WTC11 (cell line): ENCODE results near the gene NKAIN4.

Source experiments
- CREB1 ChIP-seq: sonication (generic); formaldehyde crosslinking; IDR thresholded peaks from 2 replicates; pipeline ENCODE4 v1.8.0; 2023; ENCODE audit warnings: mild to moderate bottlenecking, missing genetic modification reagents
- ELF4 ChIP-seq: sonication (generic); formaldehyde crosslinking; IDR thresholded peaks from 2 replicates; pipeline ENCODE4 v1.8.1; 2022; ENCODE audit warnings: low read depth, mild to moderate bottlenecking, moderate library complexity, missing genetic modification reagents
- SMAD3 ChIP-seq: sonication (generic); formaldehyde crosslinking; IDR thresholded peaks from 2 replicates; pipeline ENCODE4 v1.8.0; 2022; ENCODE audit warnings: missing genetic modification reagents, mild to moderate bottlenecking, borderline replicate concordance
- SP1 ChIP-seq: sonication (generic); formaldehyde crosslinking; conservative IDR thresholded peaks from 2 replicates; pipeline ENCODE4 v1.8.1; 2022; ENCODE audit warnings: missing genetic modification reagents
- TEAD4 ChIP-seq: sonication (generic); formaldehyde crosslinking; IDR thresholded peaks from 2 replicates; pipeline ENCODE4 v1.8.0; 2022; ENCODE audit warnings: mild to moderate bottlenecking, missing genetic modification reagents
- ZNF232 ChIP-seq: sonication (generic); formaldehyde crosslinking; IDR thresholded peaks from 2 replicates; pipeline ENCODE4 v1.8.0; 2022; ENCODE audit warnings: mild to moderate bottlenecking, missing genetic modification reagents
- TF ChIP-seq, protein P1 (sequence below): fragments of 200-600 bp; IDR thresholded peaks from 2 replicates; pipeline ENCODE4 v1.8.0; 2022; ENCODE audit warnings: antibody characterized with exemption
- TF ChIP-seq, protein P2 (sequence below): sonication (generic); formaldehyde crosslinking; IDR thresholded peaks from 2 replicates; pipeline ENCODE4 v1.8.0; 2022; ENCODE audit warnings: mild to moderate bottlenecking, missing genetic modification reagents
- TF ChIP-seq, protein P3 (sequence below): sonication (generic); formaldehyde crosslinking; IDR thresholded peaks from 2 replicates; pipeline ENCODE4 v1.8.1; 2023; ENCODE audit warnings: mild to moderate bottlenecking, missing genetic modification reagents, moderate library complexity
- TF ChIP-seq, protein P4 (sequence below): fragments of 250-450 bp; sonication (Bioruptor Pico); IDR thresholded peaks from 2 replicates; pipeline ENCODE4 v1.9.0; 2021; ENCODE audit warnings: mild to moderate bottlenecking
- TF ChIP-seq, protein P5 (sequence below): sonication (generic); formaldehyde crosslinking; IDR thresholded peaks from 2 replicates; pipeline ENCODE4 v1.8.1; 2023; ENCODE audit warnings: mild to moderate bottlenecking, moderate library complexity, missing genetic modification reagents

DNA sequence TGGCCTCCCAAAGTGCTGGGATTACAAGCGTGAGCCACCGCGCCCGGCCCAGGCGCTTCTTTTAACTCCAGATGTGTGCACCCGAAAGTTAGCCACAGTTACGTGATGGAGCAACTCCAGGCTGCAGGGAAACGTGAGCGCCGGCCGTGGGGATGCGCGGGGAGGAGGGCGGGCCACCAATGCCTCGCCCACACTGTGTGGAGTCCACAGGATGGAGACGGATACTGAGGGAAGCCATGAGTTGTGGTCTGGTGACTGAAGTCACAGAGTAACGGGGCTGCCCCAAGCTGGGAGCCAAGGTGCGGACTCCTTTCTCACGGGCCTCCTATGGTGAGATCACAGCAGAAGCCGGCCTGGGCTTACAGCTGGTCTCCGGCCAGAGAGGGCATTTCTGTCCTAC is 61.5 kb downstream of the NKAIN4 start:
- TF ChIP-seq, protein P1, sequence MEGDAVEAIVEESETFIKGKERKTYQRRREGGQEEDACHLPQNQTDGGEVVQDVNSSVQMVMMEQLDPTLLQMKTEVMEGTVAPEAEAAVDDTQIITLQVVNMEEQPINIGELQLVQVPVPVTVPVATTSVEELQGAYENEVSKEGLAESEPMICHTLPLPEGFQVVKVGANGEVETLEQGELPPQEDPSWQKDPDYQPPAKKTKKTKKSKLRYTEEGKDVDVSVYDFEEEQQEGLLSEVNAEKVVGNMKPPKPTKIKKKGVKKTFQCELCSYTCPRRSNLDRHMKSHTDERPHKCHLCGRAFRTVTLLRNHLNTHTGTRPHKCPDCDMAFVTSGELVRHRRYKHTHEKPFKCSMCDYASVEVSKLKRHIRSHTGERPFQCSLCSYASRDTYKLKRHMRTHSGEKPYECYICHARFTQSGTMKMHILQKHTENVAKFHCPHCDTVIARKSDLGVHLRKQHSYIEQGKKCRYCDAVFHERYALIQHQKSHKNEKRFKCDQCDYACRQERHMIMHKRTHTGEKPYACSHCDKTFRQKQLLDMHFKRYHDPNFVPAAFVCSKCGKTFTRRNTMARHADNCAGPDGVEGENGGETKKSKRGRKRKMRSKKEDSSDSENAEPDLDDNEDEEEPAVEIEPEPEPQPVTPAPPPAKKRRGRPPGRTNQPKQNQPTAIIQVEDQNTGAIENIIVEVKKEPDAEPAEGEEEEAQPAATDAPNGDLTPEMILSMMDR: no peak
- no peak for TF ChIP-seq ZNF232 (CRISPR knock-in tag)
- no peak for TF ChIP-seq ELF4
- no peak for TF ChIP-seq SP1 (CRISPR knock-in tag)
- TF ChIP-seq, protein P2, sequence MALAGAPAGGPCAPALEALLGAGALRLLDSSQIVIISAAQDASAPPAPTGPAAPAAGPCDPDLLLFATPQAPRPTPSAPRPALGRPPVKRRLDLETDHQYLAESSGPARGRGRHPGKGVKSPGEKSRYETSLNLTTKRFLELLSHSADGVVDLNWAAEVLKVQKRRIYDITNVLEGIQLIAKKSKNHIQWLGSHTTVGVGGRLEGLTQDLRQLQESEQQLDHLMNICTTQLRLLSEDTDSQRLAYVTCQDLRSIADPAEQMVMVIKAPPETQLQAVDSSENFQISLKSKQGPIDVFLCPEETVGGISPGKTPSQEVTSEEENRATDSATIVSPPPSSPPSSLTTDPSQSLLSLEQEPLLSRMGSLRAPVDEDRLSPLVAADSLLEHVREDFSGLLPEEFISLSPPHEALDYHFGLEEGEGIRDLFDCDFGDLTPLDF (CRISPR knock-in tag): no peak
- TF ChIP-seq CREB1 (CRISPR knock-in tag): no peak
- TF ChIP-seq, protein P3, sequence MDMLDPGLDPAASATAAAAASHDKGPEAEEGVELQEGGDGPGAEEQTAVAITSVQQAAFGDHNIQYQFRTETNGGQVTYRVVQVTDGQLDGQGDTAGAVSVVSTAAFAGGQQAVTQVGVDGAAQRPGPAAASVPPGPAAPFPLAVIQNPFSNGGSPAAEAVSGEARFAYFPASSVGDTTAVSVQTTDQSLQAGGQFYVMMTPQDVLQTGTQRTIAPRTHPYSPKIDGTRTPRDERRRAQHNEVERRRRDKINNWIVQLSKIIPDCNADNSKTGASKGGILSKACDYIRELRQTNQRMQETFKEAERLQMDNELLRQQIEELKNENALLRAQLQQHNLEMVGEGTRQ: no peak
- TF ChIP-seq, protein P4, sequence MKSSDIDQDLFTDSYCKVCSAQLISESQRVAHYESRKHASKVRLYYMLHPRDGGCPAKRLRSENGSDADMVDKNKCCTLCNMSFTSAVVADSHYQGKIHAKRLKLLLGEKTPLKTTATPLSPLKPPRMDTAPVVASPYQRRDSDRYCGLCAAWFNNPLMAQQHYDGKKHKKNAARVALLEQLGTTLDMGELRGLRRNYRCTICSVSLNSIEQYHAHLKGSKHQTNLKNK (CRISPR knock-in tag): no peak
- no peak for TF ChIP-seq SMAD3
- TF ChIP-seq, protein P5, sequence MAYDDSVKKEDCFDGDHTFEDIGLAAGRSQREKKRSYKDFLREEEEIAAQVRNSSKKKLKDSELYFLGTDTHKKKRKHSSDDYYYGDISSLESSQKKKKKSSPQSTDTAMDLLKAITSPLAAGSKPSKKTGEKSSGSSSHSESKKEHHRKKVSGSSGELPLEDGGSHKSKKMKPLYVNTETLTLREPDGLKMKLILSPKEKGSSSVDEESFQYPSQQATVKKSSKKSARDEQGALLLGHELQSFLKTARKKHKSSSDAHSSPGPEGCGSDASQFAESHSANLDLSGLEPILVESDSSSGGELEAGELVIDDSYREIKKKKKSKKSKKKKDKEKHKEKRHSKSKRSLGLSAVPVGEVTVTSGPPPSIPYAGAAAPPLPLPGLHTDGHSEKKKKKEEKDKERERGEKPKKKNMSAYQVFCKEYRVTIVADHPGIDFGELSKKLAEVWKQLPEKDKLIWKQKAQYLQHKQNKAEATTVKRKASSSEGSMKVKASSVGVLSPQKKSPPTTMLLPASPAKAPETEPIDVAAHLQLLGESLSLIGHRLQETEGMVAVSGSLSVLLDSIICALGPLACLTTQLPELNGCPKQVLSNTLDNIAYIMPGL (CRISPR knock-in tag): no peak
- TF ChIP-seq TEAD4 (CRISPR knock-in tag): no peak
